HCT116 (cell line): ENCODE results near the gene ZNF829. TPM values are rescaled to one million over a fixed set of nuclear protein-coding genes. Genes with fewer than 3 reads are reported as not detected.

Experiments used
- ATAC-seq: fragments of 200-7000 bp; cut with Tn5 transposase; 2 replicates; pipeline ENCODE4 v1.9.1; 2020; ENCODE audit warnings: mild to moderate bottlenecking, moderate library complexity
- BruUV-seq: library from RNA; stranded (reverse); fragments of 400-500 nt; replicated peaks from 2 replicates; lab custom pipeline; 2021; lab: Mats Ljungman, UMichigan
- CTCF ChIA-PET: fragments of 300-600 bp; sonication (Branson Sonifier 250); formaldehyde crosslinking; loops from one replicate; lab custom pipeline; 2021; ENCODE audit warnings: antibody characterized with exemption; lab: Charles Lee
- POLR2A ChIA-PET: fragments of 300-600, 350-600 bp; sonication (Branson Sonifier 250); formaldehyde crosslinking; loops from one replicate; lab custom pipeline; 2021; ENCODE audit warnings: antibody characterized with exemption; lab: Charles Lee
- RAD21 ChIA-PET, 2 experiments: fragments of 300-600 bp; sonication (Branson Sonifier 250); formaldehyde crosslinking; loops; one replicate each; lab custom pipeline; 2023; ENCODE audit warnings: low total read pairs in 2 of 2; ENCODE audit not compliant: uncharacterized antibody in 2 of 2, unreplicated experiment in 2 of 2, low non-redundant PET in 1 of 2; lab: Charles Lee
- DNase-seq: peaks from one replicate; pipeline ENCODE4 v3.0.0-alpha.2; 2010; ENCODE audit warnings: low read depth, low spot score
- H2AFZ ChIP-seq: fragments of 200-600 bp; shearing (Covaris generic), sonication (generic); 2 replicates; pipeline ENCODE4 v1.6.1; 2017; ENCODE audit warnings: low read depth, mixed run types, mixed read lengths, antibody characterized with exemption, low read length; ENCODE audit not compliant: poor library complexity, severe bottlenecking
- H3K27ac ChIP-seq: 2 replicates; pipeline ENCODE4 v1.5.1; 2012; ENCODE audit warnings: low read depth, low read length
- H3K27me3 ChIP-seq: fragments of 200-600 bp; sonication (generic); 2 replicates; pipeline ENCODE4 v1.6.1; 2016; ENCODE audit warnings: mixed run types, low read length, mixed read lengths; ENCODE audit not compliant: insufficient read depth
- H3K36me3 ChIP-seq, 2 experiments: fragments of 200-500 bp in 1 of 2; fragments of 200-600 bp in 1 of 2; sonication (Bioruptor generic) in 1 of 2; sonication (generic) in 1 of 2; 2 replicates each; pipeline versions ENCODE4 v1.5.1 to v1.6.1; 2014 to 2016; ENCODE audit warnings: low read length in 2 of 2, inconsistent platforms in 1 of 2, mixed read lengths in 1 of 2, mixed run types in 1 of 2; ENCODE audit not compliant: insufficient read depth in 2 of 2, control insufficient read depth in 1 of 2
- H3K4me1 ChIP-seq, 2 experiments: fragments of 200-600 bp in 1 of 2; sonication (generic) in 1 of 2; 2 replicates each; pipeline versions ENCODE4 v1.5.1 to v1.6.1; 2012 to 2017; ENCODE audit warnings: low read length in 2 of 2, inconsistent platforms in 1 of 2, mild to moderate bottlenecking in 1 of 2, mixed read lengths in 1 of 2, mixed run types in 1 of 2, moderate library complexity in 1 of 2; ENCODE audit not compliant: insufficient read depth in 2 of 2, control insufficient read depth in 1 of 2
- H3K4me2 ChIP-seq: fragments of 200-600 bp; sonication (generic); 2 replicates; pipeline ENCODE4 v1.6.1; 2017; ENCODE audit warnings: mixed run types, low read length, mixed read lengths
- H3K4me3 ChIP-seq, 2 experiments: fragments of 200-600 bp in 1 of 2; sonication (generic) in 1 of 2; replicated peaks in 1 of 2; 2 replicates each; pipeline ENCODE4 v1.5.1; 2011 to 2016; ENCODE audit warnings: low read length in 2 of 2, control low read depth in 1 of 2, low read depth in 1 of 2, mild to moderate bottlenecking in 1 of 2, mixed read lengths in 1 of 2, mixed run types in 1 of 2
- H3K79me2 ChIP-seq: fragments of 200-600 bp; sonication (generic); 2 replicates; pipeline ENCODE4 v1.6.1; 2017; ENCODE audit warnings: mild to moderate bottlenecking, mixed run types, low read length, moderate library complexity, mixed read lengths; ENCODE audit not compliant: insufficient read depth
- H3K9ac ChIP-seq: fragments of 200-600 bp; sonication (generic); 2 replicates; pipeline ENCODE4 v1.6.1; 2016; ENCODE audit warnings: low read length, mixed read lengths
- H3K9me2 ChIP-seq: fragments of 200-600 bp; sonication (generic), shearing (Covaris generic); 2 replicates; pipeline ENCODE4 v1.6.1; 2017; ENCODE audit warnings: mixed run types, mild to moderate bottlenecking, moderate library complexity; ENCODE audit not compliant: insufficient read depth
- H3K9me3 ChIP-seq, 2 experiments: fragments of 200-500 bp in 1 of 2; fragments of 200-600 bp in 1 of 2; sonication (Bioruptor generic) in 1 of 2; sonication (generic) in 1 of 2; 2 replicates each; pipeline ENCODE4 v1.6.1; 2014 to 2017; ENCODE audit warnings: low read length in 2 of 2, mixed read lengths in 2 of 2, inconsistent platforms in 1 of 2, low read depth in 1 of 2, mild to moderate bottlenecking in 1 of 2, mixed run types in 1 of 2, moderate library complexity in 1 of 2; ENCODE audit not compliant: control insufficient read depth in 1 of 2, insufficient read depth in 1 of 2
- H4K20me1 ChIP-seq: fragments of 200-600 bp; sonication (generic), shearing (Covaris generic); 2 replicates; pipeline ENCODE4 v1.6.1; 2017; ENCODE audit warnings: mixed run types, mild to moderate bottlenecking, moderate library complexity; ENCODE audit not compliant: insufficient read depth
- ATF3 ChIP-seq: IDR thresholded peaks from 2 replicates; pipeline ENCODE4 v1.6.1; 2012
- CBX3 ChIP-seq: IDR thresholded peaks from 2 replicates; pipeline ENCODE4 v1.6.1; 2012; ENCODE audit warnings: low read depth
- CEBPB ChIP-seq: IDR thresholded peaks from 2 replicates; pipeline ENCODE4 v1.6.1; 2012; ENCODE audit warnings: low read depth
- CTCF ChIP-seq, 3 experiments: fragments of 200-600 bp in 1 of 3; sonication (generic) in 1 of 3; IDR thresholded peaks in 2 of 3; conservative IDR thresholded peaks in 1 of 3; 2 replicates each; pipeline ENCODE4 v1.5.1; 2012 to 2017; ENCODE audit warnings: low read depth in 2 of 3, low read length in 2 of 3, antibody characterized with exemption in 1 of 3, borderline replicate concordance in 1 of 3, control low read depth in 1 of 3, mild to moderate bottlenecking in 1 of 3, mixed read lengths in 1 of 3, mixed run types in 1 of 3, moderate library complexity in 1 of 3; ENCODE audit not compliant: insufficient read depth in 1 of 3
- EGR1 ChIP-seq: IDR thresholded peaks from 2 replicates; pipeline ENCODE4 v1.6.1; 2012; ENCODE audit warnings: low read depth
- POLR2A ChIP-seq: IDR thresholded peaks from 2 replicates; pipeline ENCODE4 v1.7.0; 2011; ENCODE audit warnings: borderline replicate concordance; ENCODE audit not compliant: insufficient read depth, insufficient read length; ENCODE audit errors: extremely low read depth
- POLR2AphosphoS5 ChIP-seq: IDR thresholded peaks from 2 replicates; pipeline ENCODE4 v1.6.1; 2011; ENCODE audit warnings: mild to moderate bottlenecking, low read depth, low read length, moderate library complexity
- SP1 ChIP-seq: IDR thresholded peaks from 2 replicates; pipeline ENCODE4 v1.6.1; 2012; ENCODE audit warnings: low read depth
- TCF7L2 ChIP-seq: IDR thresholded peaks from 2 replicates; pipeline ENCODE4 v1.7.0; 2011; ENCODE audit warnings: borderline replicate concordance, inconsistent platforms; ENCODE audit not compliant: insufficient read depth, insufficient read length; ENCODE audit errors: extremely low read depth
- ZBTB33 ChIP-seq: IDR thresholded peaks from 2 replicates; pipeline ENCODE4 v1.6.1; 2011; ENCODE audit warnings: mild to moderate bottlenecking, low read length, moderate library complexity; ENCODE audit not compliant: insufficient replicate concordance; ENCODE audit errors: extremely low read depth
- ZNF274 ChIP-seq: fragments of 200-500 bp; sonication (Bioruptor generic); IDR thresholded peaks from 2 replicates; pipeline ENCODE4 v1.6.1; 2014; ENCODE audit warnings: mild to moderate bottlenecking, low read depth, low read length, inconsistent platforms
- intact Hi-C: fragments of 100-400 bp; cut with micrococcal nuclease; formaldehyde crosslinking; loops from 2 replicates; pipeline ENCODE4 v1.10.0; 2022
- total RNA-seq: library from RNA; stranded (reverse); gene quantifications from one replicate; pipeline ENCODE4 v1.2.1, GENCODE V29; 2021; ENCODE audit not compliant: unreplicated experiment

Gene ZNF829
- total RNA-seq, 1 experiment from 2014 or later: not detected

GRCh38 chr19:36876993-36877938, 38.8 kb downstream of the ZNF829 start:
- H3K36me3 ChIP-seq: no peaks in the 10 kb centered on the region
- DNase-seq (no peak), ATAC-seq (no peak)
- no peak overlapping the region for H3K4me2 ChIP-seq
- RAD21 ChIA-PET: no interaction called here
- CTCF ChIA-PET: no interaction called here
- no peak overlapping the region for H3K27ac ChIP-seq
- H3K4me3 ChIP-seq: no peak overlapping the region
- no peaks in the 10 kb centered on the region for H3K9me2 ChIP-seq
- H4K20me1 ChIP-seq: no peaks in the 10 kb centered on the region
- intact Hi-C loops: no loop called here
- H2AFZ ChIP-seq: no peak overlapping the region
- peaks cover 32 to 53% of the 10 kb centered on the region in 2 experiments; a peak in 3 of 4 replicates for H3K9me3 ChIP-seq
- TF ChIP-seq ZNF274 (peak; percentile 60), SP1 (no peak), POLR2AphosphoS5 (no peak), ATF3 (no peak), CBX3 (no peak), POLR2A (no peak), TCF7L2 (no peak), CEBPB (no peak)
- no TSS peak for BruUV-seq
- POLR2A ChIA-PET: no interaction called here
- H3K79me2 ChIP-seq: no peaks in the 10 kb centered on the region
- no peaks in the 10 kb centered on the region for H3K4me1 ChIP-seq
- H3K27me3 ChIP-seq: no peaks in the 10 kb centered on the region
- H3K9ac ChIP-seq: no peak overlapping the region

- no peak overlapping the region for H3K4me2 ChIP-seq
Measured at GRCh38 chr19:36851898-36852297, 64.2 kb downstream of the ZNF829 start.

More at GRCh38 chr19:36851898-36852297, 64.2 kb downstream of the ZNF829 start:
- no peak for DNase-seq
- POLR2A ChIA-PET: no interaction called here
- no peaks in the 10 kb centered on the region for H3K9me2 ChIP-seq
- CTCF ChIA-PET: no interaction called here
- H3K27me3 ChIP-seq: no peaks in the 10 kb centered on the region
- no peak for ATAC-seq
- RAD21 ChIA-PET: no interaction called here
- no TSS peak for BruUV-seq
- H3K79me2 ChIP-seq: no peaks in the 10 kb centered on the region
- no peak overlapping the region for H3K9ac ChIP-seq
- intact Hi-C loops: no loop called here
- no peaks in the 10 kb centered on the region for H4K20me1 ChIP-seq
- H3K4me1 ChIP-seq: no peaks in the 10 kb centered on the region
- no peak overlapping the region for H2AFZ ChIP-seq
- H3K27ac ChIP-seq: no peak overlapping the region
- TF ChIP-seq ZBTB33 (no peak), EGR1 (no peak), CEBPB (no peak), TCF7L2 (no peak), CTCF (IDR thresholded peaks at IDR 0.05 in 2 of 3, conservative IDR thresholded peaks at IDR 0.05 in 1 of 3; ENCODE audit: borderline replicate concordance in 1 of 3, insufficient read depth in 1 of 3, low read depth in 2 of 3, low read length in 2 of 3) (no peak), SP1 (no peak)
- no peaks in the 10 kb centered on the region for H3K36me3 ChIP-seq
- peaks cover 11 to 13% of the 10 kb centered on the region in 2 experiments; a peak in 2 of 4 replicates for H3K9me3 ChIP-seq
- H3K4me3 ChIP-seq: no peak overlapping the region
